ENCODE measurements around the gene PLA2G2F. TPM values are rescaled to one million over a fixed set of nuclear protein-coding genes. Genes with fewer than 3 reads are reported as not detected.

PLA2G2F gene
- total and polyA plus RNA-seq, 2 donors (not counting 3 experiments of a cell fraction or from before 2014, with no cell fraction given): not detected

DNA sequence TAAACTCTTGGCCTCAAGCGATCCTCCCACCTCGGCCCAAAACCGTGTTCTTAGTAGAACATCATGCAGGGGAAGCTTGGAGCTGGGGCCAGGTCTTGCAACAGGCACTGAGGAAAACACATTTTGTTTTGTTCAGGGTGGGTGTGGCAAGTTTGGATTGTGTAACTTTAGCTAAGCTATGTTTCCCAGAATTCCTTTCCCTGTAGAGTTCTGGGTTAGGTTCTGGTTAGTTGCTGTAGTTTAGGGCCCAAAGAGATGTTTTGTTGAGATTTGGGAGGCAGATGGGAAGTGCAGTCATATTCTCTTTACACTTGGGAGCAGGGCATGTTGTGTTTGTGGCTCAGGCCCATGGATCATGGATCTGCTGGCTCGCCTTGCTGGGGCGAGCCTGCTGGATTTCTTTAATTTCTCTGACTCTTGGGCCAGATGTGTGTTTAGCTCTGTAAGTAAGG is 45.2 kb upstream of the PLA2G2F start:
- H3K79me2 ChIP-seq (ENCODE audit: control insufficient read depth, insufficient read depth, low read length): no peaks in the 10 kb centered on the region
- dilution Hi-C loops (cut with MboI; ENCODE audit: extremely low pct_ligation_motif_present, low sequenced_read_pairs): no loop called here
- no peak overlapping the region for H2AFZ ChIP-seq (ENCODE audit: low read depth, low read length)
- TF ChIP-seq POLR2A (IDR thresholded peaks at IDR 0.05; ENCODE audit: low read depth, low read length): no peak
- peaks cover 2 to 8% of the 10 kb centered on the region in 2 experiments for H3K27me3 ChIP-seq (ENCODE audit: control insufficient read depth in 2 of 2, insufficient read depth in 2 of 2, low read length in 2 of 2)
- ChIA-PET CTCF (interaction anchor here (1.5 kb wide), 1 partner anchor 119 kb away, joined by 5 read pairs; no protein-coding TSS in a partner anchor), POLR2A (no interaction called here)
- DNase-seq (ENCODE audit: low read depth, low spot score): no peak
- no peaks in the 10 kb centered on the region for H3K9me3 ChIP-seq (replicated peaks; ENCODE audit: control insufficient read depth, insufficient read depth, low read length)
- intact Hi-C loops (cut with micrococcal nuclease): no loop called here
- no TSS peak for BruUV-seq (replicated peaks)
- H3K4me3 ChIP-seq (replicated peaks in 1 of 3; ENCODE audit: insufficient read depth in 1 of 3, low read depth in 1 of 3, low read length in 3 of 3): no peak overlapping the region
- no peaks in the 10 kb centered on the region for H3K9me1 ChIP-seq (replicated peaks; ENCODE audit: control insufficient read depth, extremely low read depth, insufficient read depth, low read length)
- FAIRE-seq: no peak
- H4K20me1 ChIP-seq (replicated peaks; ENCODE audit: control insufficient read depth, extremely low read depth, insufficient read depth, low read length): no peaks in the 10 kb centered on the region
- H3K36me3 ChIP-seq (ENCODE audit: control insufficient read depth in 2 of 2, extremely low read depth in 1 of 2, insufficient read depth in 2 of 2, low read length in 2 of 2): no peaks in the 10 kb centered on the region
- no peaks in the 10 kb centered on the region for H3K4me1 ChIP-seq (ENCODE audit: control insufficient read depth, extremely low read depth, insufficient read depth, low read length)
- no peak overlapping the region for H3K9ac ChIP-seq (replicated peaks; ENCODE audit: extremely low read depth, insufficient read depth, low read length)
- H3K4me2 ChIP-seq (ENCODE audit: insufficient read depth, low read length): no peak overlapping the region
- H3K27ac ChIP-seq (ENCODE audit: insufficient read depth, low read depth, low read length): no peak overlapping the region

DNA sequence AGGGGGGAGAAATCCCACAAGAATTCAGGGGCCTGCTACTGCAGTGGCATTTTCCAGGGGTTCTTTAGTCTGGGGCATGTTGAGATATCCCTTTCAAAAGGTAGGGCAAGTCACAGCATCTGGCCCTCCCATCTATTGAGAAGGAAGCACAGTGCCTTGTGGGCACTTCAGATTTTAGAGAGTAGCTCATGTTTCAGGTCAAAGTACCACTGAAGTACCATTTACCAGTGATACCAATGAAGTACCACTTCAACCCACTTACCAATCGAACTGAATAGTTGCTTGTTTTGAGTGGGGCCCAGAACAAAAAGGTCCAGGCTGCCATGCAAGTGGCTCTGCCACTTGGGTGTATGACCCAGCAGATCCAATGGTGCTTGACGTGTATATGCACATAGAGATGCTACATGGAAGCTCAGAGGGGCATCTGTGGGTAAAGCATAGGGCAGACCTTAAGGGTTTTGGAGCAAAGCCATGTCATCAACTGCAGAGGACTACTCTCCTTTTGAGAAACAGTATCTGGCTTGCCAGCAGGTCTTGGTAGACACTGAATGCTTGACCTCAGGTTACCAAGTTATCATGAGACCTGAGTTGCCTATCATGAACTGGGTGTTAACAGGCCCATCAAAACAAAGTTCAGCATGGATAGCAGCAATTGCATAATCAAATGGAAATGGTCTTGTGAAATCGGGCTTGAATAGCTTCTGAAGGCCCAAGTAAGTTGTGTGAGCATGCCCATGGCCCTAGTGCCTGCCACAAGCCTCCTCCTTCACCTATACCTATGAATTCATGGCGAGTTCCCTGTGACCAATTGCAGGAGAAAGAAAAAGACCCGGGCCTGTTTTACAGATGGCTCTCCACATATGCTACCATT is 43.3 kb upstream of the PLA2G2F start:
- CTCF ChIA-PET: interaction anchor here (1.4 to 1.5 kb wide), 2 partner anchors 15 to 56 kb away, joined by 4 read pairs; no protein-coding TSS in a partner anchor
- H3K9me3 ChIP-seq (replicated peaks; ENCODE audit: control insufficient read depth, insufficient read depth, low read length): no peaks in the 10 kb centered on the region
- no peak overlapping the region for H3K9ac ChIP-seq (replicated peaks; ENCODE audit: extremely low read depth, insufficient read depth, low read length)
- no peak overlapping the region for H3K4me2 ChIP-seq (ENCODE audit: insufficient read depth, low read length)
- intact Hi-C loops (cut with micrococcal nuclease) (no loop called here), dilution Hi-C loops (cut with MboI; ENCODE audit: extremely low pct_ligation_motif_present, low sequenced_read_pairs) (no loop called here)
- no peaks in the 10 kb centered on the region for H3K4me1 ChIP-seq (ENCODE audit: control insufficient read depth, extremely low read depth, insufficient read depth, low read length)
- POLR2A ChIA-PET: no interaction called here
- BruUV-seq (replicated peaks): no TSS peak
- H3K36me3 ChIP-seq (ENCODE audit: control insufficient read depth in 2 of 2, extremely low read depth in 1 of 2, insufficient read depth in 2 of 2, low read length in 2 of 2): no peaks in the 10 kb centered on the region
- H3K27me3 ChIP-seq (ENCODE audit: control insufficient read depth in 2 of 2, insufficient read depth in 2 of 2, low read length in 2 of 2): peaks cover 2 to 8% of the 10 kb centered on the region in 2 experiments
- H4K20me1 ChIP-seq (replicated peaks; ENCODE audit: control insufficient read depth, extremely low read depth, insufficient read depth, low read length): no peaks in the 10 kb centered on the region
- H3K27ac ChIP-seq (ENCODE audit: insufficient read depth, low read depth, low read length): no peak overlapping the region
- H3K79me2 ChIP-seq (ENCODE audit: control insufficient read depth, insufficient read depth, low read length): no peaks in the 10 kb centered on the region
- no peak overlapping the region for H2AFZ ChIP-seq (ENCODE audit: low read depth, low read length)
- DNase-seq (ENCODE audit: low read depth, low spot score) (no peak), FAIRE-seq (no peak)
- H3K4me3 ChIP-seq (replicated peaks in 1 of 3; ENCODE audit: insufficient read depth in 1 of 3, low read depth in 1 of 3, low read length in 3 of 3): no peak overlapping the region
- no peaks in the 10 kb centered on the region for H3K9me1 ChIP-seq (replicated peaks; ENCODE audit: control insufficient read depth, extremely low read depth, insufficient read depth, low read length)
- TF ChIP-seq POLR2A (IDR thresholded peaks at IDR 0.05; ENCODE audit: low read depth, low read length) (no peak), EZH2 (IDR thresholded peaks at IDR 0.05; ENCODE audit: borderline replicate concordance, low read depth, low read length, severe bottlenecking) (no peak), GATA2 (IDR thresholded peaks at IDR 0.05; ENCODE audit: insufficient read depth, insufficient read length, low read depth, low read length) (no peak), POLR2AphosphoS5 (IDR thresholded peaks at IDR 0.05; ENCODE audit: insufficient read depth, low read depth, low read length) (no peak), FOS (IDR thresholded peaks at IDR 0.05; ENCODE audit: borderline replicate concordance, insufficient read depth, low read length) (no peak), JUN (IDR thresholded peaks at IDR 0.05; ENCODE audit: borderline replicate concordance, insufficient read depth, insufficient read length, low read depth) (no peak), MYC (IDR thresholded peaks at IDR 0.05; ENCODE audit: low read depth, low read length) (no peak)
- TF ChIP-seq, protein P1, sequence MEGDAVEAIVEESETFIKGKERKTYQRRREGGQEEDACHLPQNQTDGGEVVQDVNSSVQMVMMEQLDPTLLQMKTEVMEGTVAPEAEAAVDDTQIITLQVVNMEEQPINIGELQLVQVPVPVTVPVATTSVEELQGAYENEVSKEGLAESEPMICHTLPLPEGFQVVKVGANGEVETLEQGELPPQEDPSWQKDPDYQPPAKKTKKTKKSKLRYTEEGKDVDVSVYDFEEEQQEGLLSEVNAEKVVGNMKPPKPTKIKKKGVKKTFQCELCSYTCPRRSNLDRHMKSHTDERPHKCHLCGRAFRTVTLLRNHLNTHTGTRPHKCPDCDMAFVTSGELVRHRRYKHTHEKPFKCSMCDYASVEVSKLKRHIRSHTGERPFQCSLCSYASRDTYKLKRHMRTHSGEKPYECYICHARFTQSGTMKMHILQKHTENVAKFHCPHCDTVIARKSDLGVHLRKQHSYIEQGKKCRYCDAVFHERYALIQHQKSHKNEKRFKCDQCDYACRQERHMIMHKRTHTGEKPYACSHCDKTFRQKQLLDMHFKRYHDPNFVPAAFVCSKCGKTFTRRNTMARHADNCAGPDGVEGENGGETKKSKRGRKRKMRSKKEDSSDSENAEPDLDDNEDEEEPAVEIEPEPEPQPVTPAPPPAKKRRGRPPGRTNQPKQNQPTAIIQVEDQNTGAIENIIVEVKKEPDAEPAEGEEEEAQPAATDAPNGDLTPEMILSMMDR (IDR thresholded peaks at IDR 0.05; ENCODE audit: extremely low read depth in 1 of 2, insufficient read depth in 1 of 2, low read depth in 1 of 2, low read length in 2 of 2): no peak
- TF ChIP-seq, protein P2, sequence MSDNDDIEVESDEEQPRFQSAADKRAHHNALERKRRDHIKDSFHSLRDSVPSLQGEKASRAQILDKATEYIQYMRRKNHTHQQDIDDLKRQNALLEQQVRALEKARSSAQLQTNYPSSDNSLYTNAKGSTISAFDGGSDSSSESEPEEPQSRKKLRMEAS (IDR thresholded peaks at IDR 0.05; ENCODE audit: insufficient read depth, insufficient read length): no peak

All from endothelial cell of umbilical vein (primary cell).